Gastroesophageal sphincter (tissue), 4 donors: ENCODE data around the gene MYRF. TPM values are rescaled to one million over a fixed set of nuclear protein-coding genes. Genes with fewer than 3 reads are reported as not detected.
A peak's percentile ranks its signal among the peaks of the same experiment; 100 is the strongest.

ENCODE experiments used
- ATAC-seq: fragments of 150-250 bp; one replicate; pipeline ENCODE4 v1.9.1; 2016; ENCODE audit warnings: mild to moderate bottlenecking, moderate library complexity
- H3K27ac ChIP-seq, 4 donors: fragments of 200-600 bp; sonication (generic) in 3 of 4; 1 replicate in 3 of 4; 2 replicates in 1 of 4; pipeline ENCODE4 v1.5.1; 2016 to 2019
- H3K27me3 ChIP-seq: fragments of 200-600 bp; sonication (generic); one replicate; pipeline ENCODE4 v1.5.1; 2019
- H3K36me3 ChIP-seq, 2 donors: fragments of 200-600 bp; sonication (generic); one replicate each; pipeline ENCODE4 v1.5.1; 2019; ENCODE audit warnings: control low read depth in 1 of 2
- H3K4me1 ChIP-seq, 3 donors: fragments of 200-600 bp; sonication (generic); 1 replicate in 2 of 3; 2 replicates in 1 of 3; pipeline ENCODE4 v1.5.1; 2016 to 2019; ENCODE audit warnings: control low read depth in 2 of 3
- H3K4me3 ChIP-seq, 2 donors: fragments of 200-600 bp; sonication (generic); one replicate each; pipeline ENCODE4 v1.5.1; 2019; ENCODE audit warnings: mild to moderate bottlenecking in 1 of 2, moderate library complexity in 1 of 2
- H3K9me3 ChIP-seq, 3 donors: fragments of 200-600 bp; sonication (generic); one replicate each; pipeline ENCODE4 v1.5.1; 2017 to 2019; ENCODE audit warnings: control low read depth in 2 of 3
- EP300 ChIP-seq: sonication (generic); formaldehyde crosslinking; IDR thresholded peaks from one replicate; pipeline ENCODE4 v1.6.1; 2017; ENCODE audit warnings: antibody characterized with exemption, mild to moderate bottlenecking
- POLR2A ChIP-seq, 2 donors: fragments of 450-650 bp; IDR thresholded peaks; one replicate each; pipeline ENCODE4 v1.6.1; 2017; ENCODE audit warnings: antibody characterized with exemption in 2 of 2, mild to moderate bottlenecking in 2 of 2, moderate library complexity in 1 of 2
- POLR2AphosphoS5 ChIP-seq: sonication (generic); formaldehyde crosslinking; IDR thresholded peaks from one replicate; pipeline ENCODE4 v1.6.1; 2017; ENCODE audit warnings: antibody characterized with exemption
- WGBS, 2 donors: methylation state at CpG; one replicate each; pipeline ENCODE4 v1.1.5; 2018; ENCODE audit warnings: low coverage in 1 of 2; 5-methylcytosine and 5-hydroxymethylcytosine counted together
- total RNA-seq, 4 donors: library from RNA; depleted of rRNA; stranded (reverse); fragments of >200 nt; gene quantifications; one replicate each; pipeline ENCODE4 v1.1.0, GENCODE V29; 2016
- TF ChIP-seq, protein P1 (sequence below), 4 experiments: fragments of 200-600 bp in 2 of 4; fragments of 450-650 bp in 2 of 4; sonication (generic) in 1 of 4; IDR thresholded peaks; one replicate each; pipeline ENCODE4 v1.5.1; 2017 to 2019; ENCODE audit warnings: antibody characterized with exemption in 4 of 4, mild to moderate bottlenecking in 2 of 4, moderate library complexity in 2 of 4

Gene MYRF
- total RNA-seq, 4 donors from 2014 or later, result 0.10 to 0.78 (median 0.19) TPM

DNA sequence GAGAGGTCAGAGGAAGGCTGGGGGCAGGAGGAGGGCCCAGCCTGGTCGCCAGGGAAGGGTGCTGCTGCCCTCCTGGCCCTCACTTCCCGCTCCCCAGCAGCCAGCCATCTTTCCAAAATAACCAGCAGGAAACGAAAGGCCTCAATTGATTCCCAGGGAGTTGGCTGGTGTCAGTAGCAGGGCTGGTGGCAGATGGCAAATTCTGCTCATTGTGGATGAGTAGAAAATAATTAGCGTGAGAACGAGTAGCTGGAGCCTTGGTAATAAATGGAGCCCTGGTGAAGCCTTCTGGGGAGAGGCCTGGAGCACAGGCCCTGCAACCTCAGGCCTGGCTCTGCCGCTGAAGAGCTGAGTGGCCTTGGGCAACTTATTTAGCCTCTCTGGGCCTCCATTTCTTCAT, 40.9 kb upstream of the MYRF start:
- no peak for ATAC-seq
- H3K27ac ChIP-seq, result peak overlapping the region in 1 of 4 donors; percentile 21
- no peaks in the 10 kb centered on the region for H3K27me3 ChIP-seq
- no peaks in the 10 kb centered on the region for H3K9me3 ChIP-seq
- peaks cover 0 to 5% (median 4%) of the 10 kb centered on the region in 3 donors for H3K4me1 ChIP-seq
- no peaks in the 10 kb centered on the region for H3K36me3 ChIP-seq
- TF ChIP-seq POLR2A (IDR thresholded peaks at IDR 0.05) (no peak), EP300 (no peak), POLR2AphosphoS5 (no peak)
- TF ChIP-seq, protein P1, sequence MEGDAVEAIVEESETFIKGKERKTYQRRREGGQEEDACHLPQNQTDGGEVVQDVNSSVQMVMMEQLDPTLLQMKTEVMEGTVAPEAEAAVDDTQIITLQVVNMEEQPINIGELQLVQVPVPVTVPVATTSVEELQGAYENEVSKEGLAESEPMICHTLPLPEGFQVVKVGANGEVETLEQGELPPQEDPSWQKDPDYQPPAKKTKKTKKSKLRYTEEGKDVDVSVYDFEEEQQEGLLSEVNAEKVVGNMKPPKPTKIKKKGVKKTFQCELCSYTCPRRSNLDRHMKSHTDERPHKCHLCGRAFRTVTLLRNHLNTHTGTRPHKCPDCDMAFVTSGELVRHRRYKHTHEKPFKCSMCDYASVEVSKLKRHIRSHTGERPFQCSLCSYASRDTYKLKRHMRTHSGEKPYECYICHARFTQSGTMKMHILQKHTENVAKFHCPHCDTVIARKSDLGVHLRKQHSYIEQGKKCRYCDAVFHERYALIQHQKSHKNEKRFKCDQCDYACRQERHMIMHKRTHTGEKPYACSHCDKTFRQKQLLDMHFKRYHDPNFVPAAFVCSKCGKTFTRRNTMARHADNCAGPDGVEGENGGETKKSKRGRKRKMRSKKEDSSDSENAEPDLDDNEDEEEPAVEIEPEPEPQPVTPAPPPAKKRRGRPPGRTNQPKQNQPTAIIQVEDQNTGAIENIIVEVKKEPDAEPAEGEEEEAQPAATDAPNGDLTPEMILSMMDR (IDR thresholded peaks at IDR 0.05), result no peak
- H3K4me3 ChIP-seq, result no peak overlapping the region
- 69 to 90% methylated on average over 2 to 3 of the region's 6 CpGs for WGBS, 2 donors

DNA sequence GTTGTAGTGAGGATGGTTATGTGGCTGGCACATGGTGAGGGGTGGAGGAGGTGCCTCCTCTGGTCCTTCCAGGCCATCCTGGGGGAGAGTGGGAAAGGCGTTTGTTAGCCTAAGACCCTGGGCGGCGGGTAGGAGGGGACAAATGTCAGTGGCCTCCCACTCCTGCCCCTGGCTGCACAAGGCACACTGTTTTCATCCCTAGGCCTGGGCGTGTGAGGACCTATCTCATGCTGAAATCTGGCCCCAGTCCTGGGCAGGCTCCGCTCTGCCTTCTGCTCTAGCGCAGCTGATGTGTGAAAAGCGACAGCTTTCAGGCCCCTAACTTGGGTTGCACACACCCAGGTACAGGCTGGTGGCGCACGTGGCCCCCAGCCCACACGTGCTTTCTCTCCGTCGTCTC, 40.1 kb upstream of the MYRF start:
- H3K4me1 ChIP-seq, result peaks cover 0 to 12% (median 5%) of the 10 kb centered on the region in 3 donors
- no peak for TF ChIP-seq POLR2A (IDR thresholded peaks at IDR 0.05)
- H3K4me3 ChIP-seq, result no peak overlapping the region
- no peak for ATAC-seq
- no peaks in the 10 kb centered on the region for H3K27me3 ChIP-seq
- 76 to 92% methylated on average over 2 to 3 of the region's 12 CpGs for WGBS, 2 donors
- peak overlapping the region in 1 of 4 donors; percentile 21 for H3K27ac ChIP-seq
- H3K9me3 ChIP-seq, result no peaks in the 10 kb centered on the region
- no peaks in the 10 kb centered on the region for H3K36me3 ChIP-seq

DNA sequence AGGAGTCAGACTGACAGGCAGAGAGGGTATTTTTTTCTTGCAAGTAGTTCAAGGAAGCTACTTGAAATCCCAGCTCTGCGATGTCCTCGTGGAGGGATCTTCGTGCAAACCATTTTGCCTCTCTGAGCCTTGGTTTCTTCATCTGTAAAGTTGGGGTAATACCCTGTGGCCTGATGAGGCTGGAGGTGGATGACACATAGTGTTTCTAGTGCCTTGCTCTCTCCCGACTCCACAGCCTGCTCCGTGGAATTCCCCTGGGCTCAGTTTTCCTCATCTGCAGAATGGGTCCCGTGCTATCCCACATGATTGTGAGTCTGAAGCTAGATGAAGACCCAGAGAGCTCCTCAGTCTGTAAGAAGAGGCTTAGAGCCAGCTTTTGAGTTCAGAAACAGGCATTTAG, 39.6 kb upstream of the MYRF start:
- TF ChIP-seq POLR2AphosphoS5 (no peak), POLR2A (IDR thresholded peaks at IDR 0.05) (no peak), EP300 (no peak)
- TF ChIP-seq, protein P1 (IDR thresholded peaks at IDR 0.05), result no peak
- ATAC-seq, result no peak
- H3K36me3 ChIP-seq, result no peaks in the 10 kb centered on the region
- H3K27me3 ChIP-seq, result no peaks in the 10 kb centered on the region
- peaks cover 0 to 17% (median 7%) of the 10 kb centered on the region in 3 donors for H3K4me1 ChIP-seq
- no peaks in the 10 kb centered on the region for H3K9me3 ChIP-seq
- no peak overlapping the region for H3K27ac ChIP-seq
- WGBS, 2 donors, result no CpG with 5 or more reads among the region's 6 CpGs
- no peak overlapping the region for H3K4me3 ChIP-seq

- 74% methylated on average over 3 of the region's 9 CpGs; no CpG with 5 or more reads in 1 of the 2 donors for WGBS, 2 donors
- Histone ChIP-seq H3K9me3 (no peaks in the 10 kb centered on the region), H3K36me3 (no peaks in the 10 kb centered on the region), H3K4me1 (peaks cover 0 to 23% (median 13%) of the 10 kb centered on the region in 3 donors), H3K4me3 (no peak overlapping the region), H3K27me3 (no peaks in the 10 kb centered on the region), H3K27ac (no peak overlapping the region)
- TF ChIP-seq POLR2AphosphoS5 (no peak), POLR2A (IDR thresholded peaks at IDR 0.05) (no peak)
- TF ChIP-seq, protein P1 (IDR thresholded peaks at IDR 0.05), result no peak
- no peak for ATAC-seq
These were observed 39.0 kb upstream of the MYRF start for GRCh38 chr11:61713464-61713863.

GRCh38 chr11:61713906-61714305, 38.5 kb upstream of the MYRF start:
- peaks cover 0 to 28% (median 13%) of the 10 kb centered on the region in 3 donors for H3K4me1 ChIP-seq
- H3K27ac ChIP-seq, result no peak overlapping the region
- no peak for ATAC-seq
- WGBS, 2 donors, result 74 to 75% methylated on average over 3 to 4 of the region's 5 CpGs
- H3K9me3 ChIP-seq, result no peaks in the 10 kb centered on the region
- H3K4me3 ChIP-seq, result no peak overlapping the region
- no peaks in the 10 kb centered on the region for H3K27me3 ChIP-seq
- TF ChIP-seq POLR2AphosphoS5 (no peak), POLR2A (IDR thresholded peaks at IDR 0.05) (no peak), EP300 (no peak)
- TF ChIP-seq, protein P1 (IDR thresholded peaks at IDR 0.05), result no peak
- no peaks in the 10 kb centered on the region for H3K36me3 ChIP-seq
